ENCODE data around the gene RNF213. TPM values are rescaled to one million over a fixed set of nuclear protein-coding genes. Genes with fewer than 3 reads are reported as not detected.

RNF213 gene
- polyA plus RNA-seq, 1 of the 3 experiments (the other 2 are of a cell fraction): 57.5 TPM

DNA sequence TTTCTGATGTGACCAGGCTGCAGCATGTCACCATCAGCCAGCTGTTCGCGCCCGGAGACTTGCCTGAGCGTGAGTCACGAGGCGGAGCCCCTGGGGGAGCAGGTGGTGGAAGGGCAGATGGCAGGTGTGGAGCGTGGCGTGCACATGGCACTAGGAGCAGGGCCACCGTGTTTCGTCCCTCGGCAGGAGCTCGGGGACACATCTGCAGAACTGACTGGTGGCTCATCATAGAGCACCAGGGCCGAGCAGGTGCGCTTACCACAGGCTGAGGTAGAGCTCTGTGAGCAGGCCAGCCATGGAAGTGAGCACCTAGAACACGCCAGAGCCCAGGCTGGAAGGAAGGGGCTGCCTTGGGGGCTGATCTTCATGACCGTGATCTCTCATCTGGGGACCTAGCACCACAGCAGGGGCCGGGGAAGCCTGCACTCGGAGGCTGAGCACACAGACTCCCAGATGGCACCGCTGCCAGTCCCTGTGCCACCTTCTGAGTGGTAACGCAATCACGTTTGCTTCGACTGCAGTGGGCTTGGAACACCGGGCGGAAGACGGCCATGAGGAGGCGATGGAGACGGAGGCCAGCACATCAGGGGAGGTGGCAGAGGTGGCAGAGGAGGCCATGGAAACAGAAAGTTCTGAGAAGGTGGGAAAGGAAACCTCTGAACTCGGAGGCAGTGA, 92.5 kb downstream of the RNF213 start:
- Histone ChIP-seq H2AFZ (ENCODE audit: low read depth) (no peak overlapping the region), H3K4me2 (no peak overlapping the region), H3K79me2 (ENCODE audit: insufficient read depth) (no peaks in the 10 kb centered on the region), H4K20me1 (ENCODE audit: insufficient read depth) (no peaks in the 10 kb centered on the region), H3K4me1 (ENCODE audit: control insufficient read depth in 1 of 2, insufficient read depth in 2 of 2, low read depth in 1 of 2, low read length in 1 of 2) (no peaks in the 10 kb centered on the region), H3K9ac (no peak overlapping the region), H3K4me3 (ENCODE audit: low read depth in 2 of 2, low read length in 1 of 2) (no peak overlapping the region), H3K9me2 (no peaks in the 10 kb centered on the region), H3K36me3 (replicated peaks in 1 of 2; ENCODE audit: control insufficient read depth in 1 of 2, insufficient read depth in 2 of 2, low read length in 1 of 2) (peaks cover 73 to 75% of the 10 kb centered on the region in 2 experiments), H3K27me3 (ENCODE audit: insufficient read depth) (no peaks in the 10 kb centered on the region), H3K27ac (ENCODE audit: low read depth in 2 of 2, low read length in 1 of 2) (no peak overlapping the region), H3K9me3 (no peaks in the 10 kb centered on the region), H3F3A (replicated peaks; ENCODE audit: insufficient read depth) (peaks cover 3% of the 10 kb centered on the region)
- POLR2A ChIA-PET: no interaction called here
- 98% methylated on average over 26 of the region's 28 CpGs for WGBS (ENCODE audit: low lambda C conversion rate)
- CTCF ChIA-PET: interaction anchor here (1.1 kb wide), 1 partner anchor 27 kb away, joined by 5 read pairs; no protein-coding TSS in a partner anchor
- no peak for TF ChIP-seq RXRA (IDR thresholded peaks at IDR 0.05; ENCODE audit: borderline replicate concordance, low read depth)
- TF ChIP-seq, protein P1, sequence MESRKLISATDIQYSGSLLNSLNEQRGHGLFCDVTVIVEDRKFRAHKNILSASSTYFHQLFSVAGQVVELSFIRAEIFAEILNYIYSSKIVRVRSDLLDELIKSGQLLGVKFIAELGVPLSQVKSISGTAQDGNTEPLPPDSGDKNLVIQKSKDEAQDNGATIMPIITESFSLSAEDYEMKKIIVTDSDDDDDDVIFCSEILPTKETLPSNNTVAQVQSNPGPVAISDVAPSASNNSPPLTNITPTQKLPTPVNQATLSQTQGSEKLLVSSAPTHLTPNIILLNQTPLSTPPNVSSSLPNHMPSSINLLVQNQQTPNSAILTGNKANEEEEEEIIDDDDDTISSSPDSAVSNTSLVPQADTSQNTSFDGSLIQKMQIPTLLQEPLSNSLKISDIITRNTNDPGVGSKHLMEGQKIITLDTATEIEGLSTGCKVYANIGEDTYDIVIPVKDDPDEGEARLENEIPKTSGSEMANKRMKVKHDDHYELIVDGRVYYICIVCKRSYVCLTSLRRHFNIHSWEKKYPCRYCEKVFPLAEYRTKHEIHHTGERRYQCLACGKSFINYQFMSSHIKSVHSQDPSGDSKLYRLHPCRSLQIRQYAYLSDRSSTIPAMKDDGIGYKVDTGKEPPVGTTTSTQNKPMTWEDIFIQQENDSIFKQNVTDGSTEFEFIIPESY (IDR thresholded peaks at IDR 0.05; ENCODE audit: borderline replicate concordance, low read depth): no peak
- DNase-seq: no peak

DNA sequence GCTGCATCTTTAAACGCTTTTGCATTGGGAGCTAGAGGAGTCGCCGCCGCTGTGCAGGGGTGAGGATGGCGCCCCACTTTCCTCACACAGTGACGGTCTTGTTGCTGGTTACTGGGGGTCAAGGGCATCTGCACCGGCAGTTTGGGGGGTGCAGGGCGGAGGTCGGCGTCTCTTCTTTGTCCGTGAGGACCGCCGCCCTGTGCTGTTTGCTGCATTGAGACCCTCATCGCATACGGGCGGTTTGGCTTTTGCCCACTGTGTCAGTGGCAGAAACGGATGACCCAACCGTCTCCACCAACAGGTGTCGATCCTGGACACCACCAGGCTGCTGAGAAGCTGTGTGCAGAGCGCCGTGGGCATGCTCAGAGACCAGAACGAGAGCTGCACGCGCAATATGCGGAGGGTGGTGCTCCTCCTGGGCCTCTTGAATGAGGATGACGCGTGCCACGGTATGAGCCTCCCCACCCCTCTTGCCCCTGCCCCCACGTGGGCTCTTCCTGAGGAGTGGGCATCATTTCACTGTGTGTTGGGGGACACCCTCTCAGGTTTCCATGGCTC, 93.1 kb downstream of the RNF213 start:
- Histone ChIP-seq H3K36me3 (replicated peaks in 1 of 2; ENCODE audit: control insufficient read depth in 1 of 2, insufficient read depth in 2 of 2, low read length in 1 of 2) (peaks cover 71 to 74% of the 10 kb centered on the region in 2 experiments), H3K79me2 (ENCODE audit: insufficient read depth) (no peaks in the 10 kb centered on the region), H3F3A (replicated peaks; ENCODE audit: insufficient read depth) (peaks cover 3% of the 10 kb centered on the region), H3K4me2 (no peak overlapping the region), H3K4me1 (ENCODE audit: control insufficient read depth in 1 of 2, insufficient read depth in 2 of 2, low read depth in 1 of 2, low read length in 1 of 2) (no peaks in the 10 kb centered on the region), H4K20me1 (ENCODE audit: insufficient read depth) (no peaks in the 10 kb centered on the region), H3K9me3 (no peaks in the 10 kb centered on the region), H3K4me3 (ENCODE audit: low read depth in 2 of 2, low read length in 1 of 2) (no peak overlapping the region), H3K9ac (no peak overlapping the region), H3K27ac (ENCODE audit: low read depth in 2 of 2, low read length in 1 of 2) (no peak overlapping the region), H3K9me2 (no peaks in the 10 kb centered on the region), H3K27me3 (ENCODE audit: insufficient read depth) (no peaks in the 10 kb centered on the region), H2AFZ (ENCODE audit: low read depth) (no peak overlapping the region)
- CTCF ChIA-PET: interaction anchor here (0.9 to 1.1 kb wide), 2 partner anchors 26 to 271 kb away, joined by 3 to 5 read pairs; no protein-coding TSS in a partner anchor
- WGBS (ENCODE audit: low lambda C conversion rate): 94% methylated on average over 27 of the region's 29 CpGs
- POLR2A ChIA-PET: no interaction called here
- DNase-seq: no peak
- no peak for TF ChIP-seq RCOR1 (IDR thresholded peaks at IDR 0.05; ENCODE audit: low read length)
- TF ChIP-seq TCF12 (IDR thresholded peaks at IDR 0.05): no peak
- TF ChIP-seq FOXJ3 (CRISPR knock-in tag; IDR thresholded peaks at IDR 0.05): no peak
- TF ChIP-seq, protein P2, sequence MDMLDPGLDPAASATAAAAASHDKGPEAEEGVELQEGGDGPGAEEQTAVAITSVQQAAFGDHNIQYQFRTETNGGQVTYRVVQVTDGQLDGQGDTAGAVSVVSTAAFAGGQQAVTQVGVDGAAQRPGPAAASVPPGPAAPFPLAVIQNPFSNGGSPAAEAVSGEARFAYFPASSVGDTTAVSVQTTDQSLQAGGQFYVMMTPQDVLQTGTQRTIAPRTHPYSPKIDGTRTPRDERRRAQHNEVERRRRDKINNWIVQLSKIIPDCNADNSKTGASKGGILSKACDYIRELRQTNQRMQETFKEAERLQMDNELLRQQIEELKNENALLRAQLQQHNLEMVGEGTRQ (IDR thresholded peaks at IDR 0.05; ENCODE audit: borderline replicate concordance, low read depth, low read length): no peak
- TF ChIP-seq MXI1 (IDR thresholded peaks at IDR 0.05; ENCODE audit: low read depth, low read length): no peak
- no peak for TF ChIP-seq TAF1 (IDR thresholded peaks at IDR 0.05; ENCODE audit: borderline replicate concordance, low read depth, low read length)
- no peak for TF ChIP-seq SIN3A (IDR thresholded peaks at IDR 0.05; ENCODE audit: borderline replicate concordance, low read depth, low read length)
- no peak for TF ChIP-seq SMC3 (IDR thresholded peaks at IDR 0.05; ENCODE audit: low read depth, low read length)
- TF ChIP-seq, protein P3, sequence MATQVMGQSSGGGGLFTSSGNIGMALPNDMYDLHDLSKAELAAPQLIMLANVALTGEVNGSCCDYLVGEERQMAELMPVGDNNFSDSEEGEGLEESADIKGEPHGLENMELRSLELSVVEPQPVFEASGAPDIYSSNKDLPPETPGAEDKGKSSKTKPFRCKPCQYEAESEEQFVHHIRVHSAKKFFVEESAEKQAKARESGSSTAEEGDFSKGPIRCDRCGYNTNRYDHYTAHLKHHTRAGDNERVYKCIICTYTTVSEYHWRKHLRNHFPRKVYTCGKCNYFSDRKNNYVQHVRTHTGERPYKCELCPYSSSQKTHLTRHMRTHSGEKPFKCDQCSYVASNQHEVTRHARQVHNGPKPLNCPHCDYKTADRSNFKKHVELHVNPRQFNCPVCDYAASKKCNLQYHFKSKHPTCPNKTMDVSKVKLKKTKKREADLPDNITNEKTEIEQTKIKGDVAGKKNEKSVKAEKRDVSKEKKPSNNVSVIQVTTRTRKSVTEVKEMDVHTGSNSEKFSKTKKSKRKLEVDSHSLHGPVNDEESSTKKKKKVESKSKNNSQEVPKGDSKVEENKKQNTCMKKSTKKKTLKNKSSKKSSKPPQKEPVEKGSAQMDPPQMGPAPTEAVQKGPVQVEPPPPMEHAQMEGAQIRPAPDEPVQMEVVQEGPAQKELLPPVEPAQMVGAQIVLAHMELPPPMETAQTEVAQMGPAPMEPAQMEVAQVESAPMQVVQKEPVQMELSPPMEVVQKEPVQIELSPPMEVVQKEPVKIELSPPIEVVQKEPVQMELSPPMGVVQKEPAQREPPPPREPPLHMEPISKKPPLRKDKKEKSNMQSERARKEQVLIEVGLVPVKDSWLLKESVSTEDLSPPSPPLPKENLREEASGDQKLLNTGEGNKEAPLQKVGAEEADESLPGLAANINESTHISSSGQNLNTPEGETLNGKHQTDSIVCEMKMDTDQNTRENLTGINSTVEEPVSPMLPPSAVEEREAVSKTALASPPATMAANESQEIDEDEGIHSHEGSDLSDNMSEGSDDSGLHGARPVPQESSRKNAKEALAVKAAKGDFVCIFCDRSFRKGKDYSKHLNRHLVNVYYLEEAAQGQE (IDR thresholded peaks at IDR 0.05; ENCODE audit: low read depth, low read length): no peak
- TF ChIP-seq EZH2phosphoT487 (IDR thresholded peaks at IDR 0.05; ENCODE audit: borderline replicate concordance, low read depth): no peak

All from SK-N-SH (cell line).